HEK293T (cell line): ENCODE measurements around the gene DQX1.
"Not testable (repeated sequence)": the region's sequence is repeated elsewhere in the genome, so short reads cannot be mapped to it uniquely, and the experiment has no call there.

Source experiments
- ELF4 ChIP-seq: fragments of 450-650 bp; IDR thresholded peaks from 2 replicates; pipeline ENCODE4 v1.6.1; 2017; ENCODE audit warnings: antibody characterized with exemption
- FOXM1 ChIP-seq: fragments of 450-650 bp; IDR thresholded peaks from 2 replicates; pipeline ENCODE4 v1.6.1; 2017; ENCODE audit warnings: mild to moderate bottlenecking, borderline replicate concordance
- SUZ12 ChIP-seq: fragments of 450-650 bp; IDR thresholded peaks from 2 replicates; pipeline ENCODE4 v1.6.1; 2016; ENCODE audit warnings: mild to moderate bottlenecking
- ZNF384 ChIP-seq: fragments of 450-650 bp; IDR thresholded peaks from 2 replicates; pipeline ENCODE4 v1.6.1; 2016

GRCh38 chr2:74470742-74471141, 55.3 kb downstream of the DQX1 start:
- TF ChIP-seq FOXM1, SUZ12, ZNF384, ELF4: not testable (repeated sequence)
